Endothelial cell (in vitro differentiated cells): ENCODE results near the gene OVOL1. TPM values are rescaled to one million over a fixed set of nuclear protein-coding genes. Genes with fewer than 3 reads are reported as not detected.

ENCODE experiments used
- DNase-seq: peaks from one replicate; pipeline ENCODE4 v3.0.0; 2021; ENCODE audit warnings: low spot score
- H3K27ac Mint-ChIP-seq: one replicate; pipeline ENCODE4 v1.8.0; 2021; ENCODE audit warnings: mixed read lengths, inconsistent platforms; ENCODE audit not compliant: unreplicated experiment
- H3K27me3 Mint-ChIP-seq: one replicate; pipeline ENCODE4 v1.8.0; 2021; ENCODE audit warnings: mild to moderate bottlenecking, moderate library complexity, mixed read lengths, inconsistent platforms; ENCODE audit not compliant: unreplicated experiment
- H3K36me3 Mint-ChIP-seq: one replicate; pipeline ENCODE4 v1.8.0; 2021; ENCODE audit warnings: mild to moderate bottlenecking, low read depth, mixed read lengths, inconsistent platforms; ENCODE audit not compliant: unreplicated experiment
- H3K4me1 Mint-ChIP-seq: one replicate; pipeline ENCODE4 v1.8.0; 2021; ENCODE audit warnings: mild to moderate bottlenecking, mixed read lengths, inconsistent platforms; ENCODE audit not compliant: unreplicated experiment
- H3K4me3 Mint-ChIP-seq: one replicate; pipeline ENCODE4 v1.8.0; 2021; ENCODE audit warnings: mild to moderate bottlenecking, mixed read lengths, inconsistent platforms; ENCODE audit not compliant: unreplicated experiment
- H3K9me3 Mint-ChIP-seq: one replicate; pipeline ENCODE4 v1.8.0; 2021; ENCODE audit warnings: mixed read lengths, inconsistent platforms; ENCODE audit not compliant: unreplicated experiment
- CTCF ChIP-seq: fragments of 200-600 bp; sonication (generic); IDR thresholded peaks from one replicate; pipeline ENCODE4 v1.5.0; 2021; ENCODE audit warnings: antibody characterized with exemption; ENCODE audit not compliant: unreplicated experiment
- total RNA-seq: library from RNA; stranded (reverse); fragmentation: NEBNext Ultra II Directional; extraction: Animal tissue kit (Norgen Biotek cat#: 25700); gene quantifications from one replicate; pipeline ENCODE4 v1.2.1, GENCODE V29; 2021; ENCODE audit not compliant: unreplicated experiment

OVOL1 gene
- total RNA-seq, 1 donor from 2014 or later, result not detected

DNA sequence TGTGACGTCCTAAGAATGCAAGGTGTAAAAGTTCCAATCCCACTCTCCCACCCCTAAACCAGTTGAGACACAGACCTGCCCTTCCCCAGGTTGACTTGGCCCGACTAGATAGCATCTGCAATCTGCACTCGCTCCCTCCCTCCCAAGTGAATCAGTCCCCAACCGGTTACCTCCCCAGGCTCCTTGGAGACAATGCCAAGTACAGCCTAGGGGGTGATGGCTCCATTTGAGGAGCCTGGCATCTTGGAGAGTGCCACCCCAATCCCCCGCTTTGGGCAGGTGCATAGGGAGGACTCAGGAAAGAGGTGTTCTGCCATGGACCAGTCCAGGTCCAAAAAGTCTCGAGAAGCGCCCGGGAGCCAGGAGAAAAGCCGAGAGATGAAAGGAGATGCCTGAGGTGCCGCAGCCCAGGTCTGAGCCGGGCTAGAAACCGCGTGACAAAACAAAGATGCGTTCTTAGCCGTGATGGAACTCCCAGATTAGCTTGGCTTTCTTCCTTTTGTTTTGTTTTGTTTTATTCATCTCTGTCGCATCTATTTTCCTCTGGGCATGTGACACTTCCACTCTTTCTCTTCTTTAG, 28.2 kb downstream of the OVOL1 start:
- no peak for TF ChIP-seq CTCF
- no peak overlapping the region for H3K27ac Mint-ChIP-seq
- no peaks in the 10 kb centered on the region for H3K36me3 Mint-ChIP-seq
- peaks cover 6% of the 10 kb centered on the region for H3K27me3 Mint-ChIP-seq
- H3K9me3 Mint-ChIP-seq, result no peaks in the 10 kb centered on the region
- H3K4me3 Mint-ChIP-seq, result no peak overlapping the region
- no peaks in the 10 kb centered on the region for H3K4me1 Mint-ChIP-seq
- DNase-seq, result no peak

- H3K36me3 Mint-ChIP-seq, result no peaks in the 10 kb centered on the region
- no peaks in the 10 kb centered on the region for H3K4me1 Mint-ChIP-seq
- H3K27ac Mint-ChIP-seq, result no peak overlapping the region
- no peaks in the 10 kb centered on the region for H3K9me3 Mint-ChIP-seq
- no peak for TF ChIP-seq CTCF
- DNase-seq, result no peak
- H3K27me3 Mint-ChIP-seq, result peaks cover 3% of the 10 kb centered on the region
- no peak overlapping the region for H3K4me3 Mint-ChIP-seq
Measured at GRCh38 chr11:65816696-65817095, 29.8 kb downstream of the OVOL1 start.

DNA sequence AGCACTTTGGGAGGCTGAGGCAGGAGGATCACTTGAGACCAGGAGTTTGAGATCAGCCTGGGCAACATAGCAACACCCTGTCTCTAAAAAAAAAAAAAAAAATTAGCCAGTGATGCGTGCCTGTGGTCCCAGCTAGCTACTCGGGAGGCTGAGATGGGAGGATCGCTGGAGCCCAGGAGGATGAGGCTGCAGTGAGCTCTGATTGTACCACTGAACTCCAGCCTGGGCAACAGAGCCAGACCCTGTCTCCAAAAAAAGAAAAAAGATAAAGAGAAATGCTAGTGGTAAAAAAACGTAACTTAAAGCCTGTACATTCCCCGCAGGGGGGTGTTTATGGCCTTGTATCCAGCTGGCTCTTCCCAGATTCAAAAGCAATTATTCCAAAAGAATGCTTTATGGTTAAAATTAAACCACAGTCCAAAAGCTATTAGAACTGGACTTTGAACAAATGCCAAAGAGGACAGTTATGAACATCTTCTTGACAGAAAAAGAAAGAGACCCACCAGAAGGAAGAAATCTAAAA, 30.5 kb downstream of the OVOL1 start:
- Mint-ChIP-seq H3K27me3 (peaks cover 3% of the 10 kb centered on the region), H3K4me1 (no peaks in the 10 kb centered on the region), H3K9me3 (no peaks in the 10 kb centered on the region), H3K27ac (no peak overlapping the region), H3K4me3 (peak overlapping the region; percentile 82), H3K36me3 (no peaks in the 10 kb centered on the region)
- TF ChIP-seq CTCF, result no peak
- no peak for DNase-seq

- no peaks in the 10 kb centered on the region for H3K9me3 Mint-ChIP-seq
Measured at GRCh38 chr11:65817835-65818680, 31.2 kb downstream of the OVOL1 start.

More at GRCh38 chr11:65817835-65818680, 31.2 kb downstream of the OVOL1 start:
- H3K4me1 Mint-ChIP-seq, result no peaks in the 10 kb centered on the region
- peak; percentile 99 for DNase-seq
- peak overlapping the region; percentile 82 for H3K4me3 Mint-ChIP-seq
- H3K36me3 Mint-ChIP-seq, result no peaks in the 10 kb centered on the region
- peak; percentile 100 for TF ChIP-seq CTCF
- H3K27me3 Mint-ChIP-seq, result no peaks in the 10 kb centered on the region
- H3K27ac Mint-ChIP-seq, result no peak overlapping the region
